Esophagus muscularis mucosa (tissue), 4 donors: ENCODE data around the gene VPS13D. TPM values are rescaled to one million over a fixed set of nuclear protein-coding genes. Genes with fewer than 3 reads are reported as not detected.

Source experiments
- DNase-seq: peaks from one replicate; pipeline ENCODE4 v3.0.0-alpha.2; 2017; ENCODE audit errors: extremely low spot score
- H3K27ac ChIP-seq, 4 donors: fragments of 200-600 bp; sonication (generic); replicated peaks in 1 of 4; 1 replicate in 3 of 4; 2 replicates in 1 of 4; pipeline ENCODE4 v1.5.1; 2016 to 2019; ENCODE audit warnings: mild to moderate bottlenecking in 1 of 4
- H3K27me3 ChIP-seq, 4 donors: fragments of 200-600 bp; sonication (generic); one replicate each; pipeline versions ENCODE4 v1.5.1 to v1.6.0; 2016 to 2019
- H3K36me3 ChIP-seq, 4 donors: fragments of 200-600 bp; sonication (generic); one replicate each; pipeline ENCODE4 v1.5.1; 2016 to 2019
- H3K4me1 ChIP-seq, 4 donors: fragments of 200-600 bp; sonication (generic); one replicate each; pipeline ENCODE4 v1.5.1; 2016 to 2019
- H3K4me3 ChIP-seq, 4 donors: fragments of 200-600 bp; sonication (generic); 1 replicate in 2 of 4; 2 replicates in 2 of 4; pipeline ENCODE4 v1.5.1; 2016 to 2019; ENCODE audit warnings: mild to moderate bottlenecking in 4 of 4, moderate library complexity in 1 of 4
- H3K9me3 ChIP-seq, 4 donors: fragments of 200-600 bp; sonication (generic); 1 replicate in 3 of 4; 2 replicates in 1 of 4; pipeline ENCODE4 v1.5.1; 2016 to 2019
- EP300 ChIP-seq: sonication (generic); formaldehyde crosslinking; IDR thresholded peaks from one replicate; pipeline ENCODE4 v1.6.1; 2017; ENCODE audit warnings: antibody characterized with exemption
- POLR2A ChIP-seq: fragments of 450-650 bp; IDR thresholded peaks from one replicate; pipeline ENCODE4 v1.6.1; 2017; ENCODE audit warnings: antibody characterized with exemption, moderate library complexity, mild to moderate bottlenecking, low read depth
- POLR2AphosphoS5 ChIP-seq, 2 donors: sonication (generic); formaldehyde crosslinking; IDR thresholded peaks; one replicate each; pipeline ENCODE4 v1.6.1; 2017; ENCODE audit warnings: antibody characterized with exemption in 2 of 2
- WGBS: methylation state at CpG from one replicate; pipeline ENCODE4 v1.1.5; 2018; 5-methylcytosine and 5-hydroxymethylcytosine counted together
- intact Hi-C: fragments of 100-400 bp; cut with DNase I; formaldehyde crosslinking; loops from one replicate; pipeline ENCODE4 v1.15.1; 2023
- total RNA-seq, 4 donors: library from RNA; depleted of rRNA; stranded (reverse); fragments of >200 nt; gene quantifications; one replicate each; pipeline versions ENCODE4 v1.1.0 to v1.2.1, GENCODE V29; 2016
- TF ChIP-seq, protein P1 (sequence below), 3 experiments: fragments of 200-600 bp in 2 of 3; fragments of 450-650 bp in 1 of 3; sonication (generic) in 2 of 3; IDR thresholded peaks; one replicate each; pipeline ENCODE4 v1.5.1; 2017 to 2019; ENCODE audit warnings: antibody characterized with exemption in 3 of 3, mild to moderate bottlenecking in 2 of 3, moderate library complexity in 1 of 3

Gene VPS13D
- total RNA-seq, 4 donors from 2014 or later: 67.8 to 93.3 (median 85.4) TPM

DNA sequence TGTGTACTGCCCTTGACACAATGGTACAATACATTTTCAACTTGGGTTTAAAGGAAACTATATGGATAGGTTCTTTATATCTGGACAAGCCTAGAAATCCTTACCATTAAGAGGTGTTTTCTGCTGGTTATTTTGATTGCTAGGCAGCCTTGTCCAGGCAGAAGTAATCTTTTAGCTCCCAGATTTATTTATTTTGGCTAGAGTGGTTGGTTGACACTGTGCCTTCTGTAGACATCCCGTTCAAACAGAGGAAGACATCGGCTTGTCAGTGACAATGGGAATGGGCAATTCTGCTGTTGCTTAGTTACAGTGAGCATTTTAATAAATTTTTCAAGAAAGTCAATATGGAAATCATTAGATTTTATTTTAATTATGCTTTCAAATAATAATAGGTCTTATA is 138.8 kb downstream of the VPS13D start:
- intact Hi-C loops: no loop called here
- 15% methylated on average over 2 of the region's 2 CpGs for WGBS
- H3K4me1 ChIP-seq: peaks cover 0 to 45% (median 34%) of the 10 kb centered on the region in 4 donors
- peak overlapping the region; percentile 3 to 63 (median 52) for H3K27ac ChIP-seq
- H3K4me3 ChIP-seq: no peak overlapping the region
- H3K27me3 ChIP-seq: no peaks in the 10 kb centered on the region
- TF ChIP-seq POLR2A (no peak), POLR2AphosphoS5 (IDR thresholded peaks at IDR 0.05) (no peak), EP300 (no peak)
- TF ChIP-seq, protein P1, sequence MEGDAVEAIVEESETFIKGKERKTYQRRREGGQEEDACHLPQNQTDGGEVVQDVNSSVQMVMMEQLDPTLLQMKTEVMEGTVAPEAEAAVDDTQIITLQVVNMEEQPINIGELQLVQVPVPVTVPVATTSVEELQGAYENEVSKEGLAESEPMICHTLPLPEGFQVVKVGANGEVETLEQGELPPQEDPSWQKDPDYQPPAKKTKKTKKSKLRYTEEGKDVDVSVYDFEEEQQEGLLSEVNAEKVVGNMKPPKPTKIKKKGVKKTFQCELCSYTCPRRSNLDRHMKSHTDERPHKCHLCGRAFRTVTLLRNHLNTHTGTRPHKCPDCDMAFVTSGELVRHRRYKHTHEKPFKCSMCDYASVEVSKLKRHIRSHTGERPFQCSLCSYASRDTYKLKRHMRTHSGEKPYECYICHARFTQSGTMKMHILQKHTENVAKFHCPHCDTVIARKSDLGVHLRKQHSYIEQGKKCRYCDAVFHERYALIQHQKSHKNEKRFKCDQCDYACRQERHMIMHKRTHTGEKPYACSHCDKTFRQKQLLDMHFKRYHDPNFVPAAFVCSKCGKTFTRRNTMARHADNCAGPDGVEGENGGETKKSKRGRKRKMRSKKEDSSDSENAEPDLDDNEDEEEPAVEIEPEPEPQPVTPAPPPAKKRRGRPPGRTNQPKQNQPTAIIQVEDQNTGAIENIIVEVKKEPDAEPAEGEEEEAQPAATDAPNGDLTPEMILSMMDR (IDR thresholded peaks at IDR 0.05): no peak
- peaks cover 9 to 64% (median 35%) of the 10 kb centered on the region in 4 donors for H3K36me3 ChIP-seq
- no peaks in the 10 kb centered on the region for H3K9me3 ChIP-seq
- no peak for DNase-seq

DNA sequence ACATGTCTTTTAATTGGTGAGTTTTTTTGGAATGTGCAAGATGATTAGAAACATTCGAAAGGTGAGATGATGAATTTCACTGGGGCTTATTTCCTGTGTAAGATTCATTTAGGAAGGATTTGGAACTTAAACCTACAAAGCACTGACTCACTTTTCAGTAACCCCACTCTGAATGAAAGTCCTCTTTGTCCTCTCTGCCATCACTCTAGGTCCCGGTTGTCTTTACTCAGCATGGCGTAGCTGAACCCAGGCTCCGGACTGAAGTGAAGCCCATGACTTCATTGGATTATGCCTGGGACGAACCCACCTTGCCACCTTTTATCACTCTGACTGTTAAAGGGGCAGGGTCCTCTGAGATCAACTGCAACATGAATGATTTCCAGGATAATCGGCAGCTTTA is 139.4 kb downstream of the VPS13D start:
- intact Hi-C loops: no loop called here
- H3K27me3 ChIP-seq: no peaks in the 10 kb centered on the region
- TF ChIP-seq, protein P1 (IDR thresholded peaks at IDR 0.05): no peak
- TF ChIP-seq EP300: no peak
- TF ChIP-seq POLR2AphosphoS5 (IDR thresholded peaks at IDR 0.05): no peak
- no peak for TF ChIP-seq POLR2A
- H3K9me3 ChIP-seq: no peaks in the 10 kb centered on the region
- DNase-seq: no peak
- peaks cover 9 to 64% (median 36%) of the 10 kb centered on the region in 4 donors for H3K36me3 ChIP-seq
- WGBS: 79% methylated on average over 6 of the region's 6 CpGs
- H3K4me3 ChIP-seq: no peak overlapping the region
- peak overlapping the region; percentile 1 to 63 (median 52) for H3K27ac ChIP-seq
- H3K4me1 ChIP-seq: peaks cover 0 to 45% (median 33%) of the 10 kb centered on the region in 4 donors

DNA sequence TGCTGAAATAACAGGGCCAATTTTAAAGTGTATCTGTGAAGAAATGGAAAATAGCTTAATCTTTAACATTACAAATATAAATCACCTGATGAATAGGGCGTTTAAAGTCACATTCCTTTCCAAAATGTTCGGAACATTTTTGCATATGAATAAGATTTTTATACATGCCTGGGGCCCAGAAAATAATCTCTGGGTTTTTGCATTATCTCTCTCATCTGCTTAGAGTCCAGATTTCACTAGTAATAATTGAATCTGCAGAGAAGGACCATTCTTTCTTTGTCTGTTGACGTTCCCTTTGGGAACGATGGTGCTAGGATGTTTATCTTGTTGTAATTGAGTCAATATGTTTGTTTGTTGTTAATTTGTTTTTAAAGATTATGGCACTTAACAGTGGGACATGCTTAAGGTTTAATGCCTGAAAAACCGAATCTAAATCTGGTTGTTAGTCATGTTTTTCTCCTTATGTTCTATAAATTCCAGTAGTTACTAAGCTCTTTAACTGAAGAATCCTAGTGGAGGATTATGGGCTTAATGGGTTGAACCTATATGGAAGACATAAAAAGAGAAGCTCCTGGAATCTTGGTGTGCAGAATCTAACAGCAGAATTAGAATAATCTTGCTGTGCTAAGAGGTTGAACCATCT is 140.6 kb downstream of the VPS13D start:
- H3K36me3 ChIP-seq: peaks cover 9 to 65% (median 39%) of the 10 kb centered on the region in 4 donors
- intact Hi-C loops: no loop called here
- TF ChIP-seq POLR2A (no peak), POLR2AphosphoS5 (IDR thresholded peaks at IDR 0.05) (no peak), EP300 (no peak)
- TF ChIP-seq, protein P1 (IDR thresholded peaks at IDR 0.05): no peak
- H3K4me3 ChIP-seq: no peak overlapping the region
- WGBS: 58% methylated on average over 5 of the region's 5 CpGs
- H3K9me3 ChIP-seq: no peaks in the 10 kb centered on the region
- H3K27me3 ChIP-seq: no peaks in the 10 kb centered on the region
- peak overlapping the region; percentile 1 to 63 (median 52) for H3K27ac ChIP-seq
- no peak for DNase-seq
- peaks cover 0 to 45% (median 33%) of the 10 kb centered on the region in 4 donors for H3K4me1 ChIP-seq

DNA sequence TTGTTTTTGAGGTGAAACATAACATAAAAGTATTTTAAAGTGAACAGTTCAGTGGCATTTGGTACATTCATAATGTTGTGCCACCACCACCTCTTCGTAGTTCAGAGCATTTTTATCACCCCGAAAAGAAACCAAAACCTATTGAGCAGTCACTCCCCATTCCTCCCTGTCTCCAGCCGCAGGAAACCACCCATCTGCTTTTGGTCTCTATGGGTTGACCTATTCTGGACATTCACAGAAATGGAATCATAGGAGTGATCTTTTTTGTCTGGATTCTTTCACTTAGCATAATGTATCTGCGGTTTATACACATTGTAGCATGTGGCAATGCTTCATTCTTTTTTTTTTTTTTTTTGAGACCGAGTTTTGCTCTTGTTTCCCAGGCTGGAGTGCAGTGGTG is 141.2 kb downstream of the VPS13D start:
- intact Hi-C loops: no loop called here
- H3K9me3 ChIP-seq: no peaks in the 10 kb centered on the region
- DNase-seq: no peak
- TF ChIP-seq, protein P1 (IDR thresholded peaks at IDR 0.05): no peak
- no peak for TF ChIP-seq EP300
- 91% methylated on average over 5 of the region's 5 CpGs for WGBS
- peaks cover 0 to 45% (median 33%) of the 10 kb centered on the region in 4 donors for H3K4me1 ChIP-seq
- no peak overlapping the region for H3K4me3 ChIP-seq
- no peaks in the 10 kb centered on the region for H3K27me3 ChIP-seq
- H3K27ac ChIP-seq: peak overlapping the region in 1 of 4 donors; percentile 48
- H3K36me3 ChIP-seq: peaks cover 9 to 71% (median 39%) of the 10 kb centered on the region in 4 donors
